NB4 (cell line): Measurements from ENCODE around the gene SHB.

Source experiments
- DNase-seq: peaks from one replicate; pipeline ENCODE4 v3.0.0; 2010; ENCODE audit warnings: low read depth
- H3K4me3 ChIP-seq: one replicate; pipeline ENCODE4 v1.5.1; 2011; ENCODE audit warnings: mild to moderate bottlenecking, low read depth, low read length, moderate library complexity
- MYC ChIP-seq: IDR thresholded peaks from 2 replicates; pipeline ENCODE4 v1.6.1; 2011; ENCODE audit warnings: low read depth, low read length
- POLR2A ChIP-seq: IDR thresholded peaks from 2 replicates; pipeline ENCODE4 v1.6.1; 2011; ENCODE audit warnings: mild to moderate bottlenecking; ENCODE audit not compliant: insufficient read length; ENCODE audit errors: extremely low read depth
- TF ChIP-seq, protein P1 (sequence below): IDR thresholded peaks from 2 replicates; pipeline ENCODE4 v1.6.1; 2011; ENCODE audit warnings: low read depth, low read length
- TF ChIP-seq, protein P2 (sequence below): IDR thresholded peaks from one replicate; pipeline ENCODE4 v1.5.1; 2012; ENCODE audit warnings: low read depth, low read length

The SHB gene

DNA sequence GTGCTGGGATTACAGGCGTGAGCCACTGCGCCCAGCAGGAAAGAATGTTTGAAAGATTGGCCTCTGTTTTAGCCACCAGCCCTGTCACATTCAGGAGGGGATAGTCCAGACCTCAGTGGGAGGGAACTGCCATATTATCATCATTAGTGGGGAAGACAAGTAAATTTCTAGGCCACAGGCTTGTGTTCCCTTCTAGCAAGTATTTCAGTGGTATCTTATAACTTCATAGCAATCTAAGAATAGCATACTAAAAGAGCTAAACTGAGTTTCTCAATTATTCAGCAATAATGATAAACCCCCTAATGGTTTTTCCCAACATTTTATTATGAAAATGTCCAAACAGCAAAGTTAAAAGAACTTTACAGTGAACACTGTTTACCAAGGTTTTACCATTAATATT, 195.1 kb downstream of the SHB start:
- no peak overlapping the region for H3K4me3 ChIP-seq
- no peak for DNase-seq
- TF ChIP-seq, protein P1, sequence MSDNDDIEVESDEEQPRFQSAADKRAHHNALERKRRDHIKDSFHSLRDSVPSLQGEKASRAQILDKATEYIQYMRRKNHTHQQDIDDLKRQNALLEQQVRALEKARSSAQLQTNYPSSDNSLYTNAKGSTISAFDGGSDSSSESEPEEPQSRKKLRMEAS: no peak
- TF ChIP-seq POLR2A: no peak
- no peak for TF ChIP-seq MYC
- TF ChIP-seq, protein P2, sequence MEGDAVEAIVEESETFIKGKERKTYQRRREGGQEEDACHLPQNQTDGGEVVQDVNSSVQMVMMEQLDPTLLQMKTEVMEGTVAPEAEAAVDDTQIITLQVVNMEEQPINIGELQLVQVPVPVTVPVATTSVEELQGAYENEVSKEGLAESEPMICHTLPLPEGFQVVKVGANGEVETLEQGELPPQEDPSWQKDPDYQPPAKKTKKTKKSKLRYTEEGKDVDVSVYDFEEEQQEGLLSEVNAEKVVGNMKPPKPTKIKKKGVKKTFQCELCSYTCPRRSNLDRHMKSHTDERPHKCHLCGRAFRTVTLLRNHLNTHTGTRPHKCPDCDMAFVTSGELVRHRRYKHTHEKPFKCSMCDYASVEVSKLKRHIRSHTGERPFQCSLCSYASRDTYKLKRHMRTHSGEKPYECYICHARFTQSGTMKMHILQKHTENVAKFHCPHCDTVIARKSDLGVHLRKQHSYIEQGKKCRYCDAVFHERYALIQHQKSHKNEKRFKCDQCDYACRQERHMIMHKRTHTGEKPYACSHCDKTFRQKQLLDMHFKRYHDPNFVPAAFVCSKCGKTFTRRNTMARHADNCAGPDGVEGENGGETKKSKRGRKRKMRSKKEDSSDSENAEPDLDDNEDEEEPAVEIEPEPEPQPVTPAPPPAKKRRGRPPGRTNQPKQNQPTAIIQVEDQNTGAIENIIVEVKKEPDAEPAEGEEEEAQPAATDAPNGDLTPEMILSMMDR: no peak

DNA sequence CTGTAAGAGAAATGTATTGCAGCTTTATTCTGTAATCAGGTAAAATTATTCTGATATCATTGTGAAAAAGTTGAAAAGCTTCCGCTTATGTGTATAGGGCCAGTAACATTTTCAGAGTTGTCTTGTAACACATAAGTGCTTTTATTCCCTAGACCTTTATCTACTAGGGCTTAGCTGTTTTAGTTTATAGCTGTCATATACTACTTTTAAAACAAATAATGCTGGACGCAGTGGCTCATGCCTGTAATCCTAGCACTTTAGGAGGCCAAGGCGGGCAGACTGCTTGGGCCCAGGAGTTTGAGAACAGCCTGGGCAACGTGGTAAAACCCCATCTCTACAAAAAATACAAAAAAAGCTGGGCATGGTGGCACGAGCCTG, 198.2 kb downstream of the SHB start:
- no peak overlapping the region for H3K4me3 ChIP-seq
- no peak for TF ChIP-seq POLR2A
- TF ChIP-seq, protein P1: no peak
- TF ChIP-seq, protein P2: no peak
- TF ChIP-seq MYC: no peak
- no peak for DNase-seq

DNA sequence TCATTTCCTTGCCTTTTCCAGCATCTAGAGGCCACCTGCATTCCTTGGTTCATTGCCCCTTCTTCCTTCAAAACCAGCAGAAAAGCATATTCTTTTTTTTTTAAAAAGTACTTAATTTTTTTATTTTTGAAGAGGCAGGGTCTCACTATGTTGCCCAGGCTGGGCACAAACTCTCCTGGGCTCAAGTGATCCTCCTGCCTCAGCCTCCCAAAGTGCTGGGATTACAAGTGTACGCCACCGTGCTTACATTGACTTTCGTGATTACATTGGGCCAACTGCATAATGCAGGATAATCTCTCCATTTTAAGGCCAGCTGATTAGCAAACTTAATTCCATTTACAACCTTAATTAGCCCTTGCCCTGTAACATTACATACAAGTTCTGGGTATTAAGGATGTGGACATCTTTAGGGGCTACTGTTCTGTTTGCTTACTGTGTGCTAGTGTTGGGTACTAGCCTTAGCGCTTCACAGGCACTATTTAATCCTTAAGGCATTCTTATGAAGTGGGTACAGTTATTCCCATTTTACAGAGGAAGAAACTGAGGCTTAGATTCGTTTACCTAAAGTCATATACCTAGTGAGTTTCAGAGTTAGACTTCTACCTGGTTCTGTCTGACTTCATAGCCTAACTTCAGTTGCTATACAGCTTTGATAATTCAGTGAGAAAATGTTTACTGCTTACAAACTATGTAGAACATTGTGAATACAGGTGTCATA, 198.8 kb downstream of the SHB start:
- H3K4me3 ChIP-seq: no peak overlapping the region
- DNase-seq: no peak
- no peak for TF ChIP-seq POLR2A
- TF ChIP-seq, protein P1: no peak
- TF ChIP-seq, protein P2: no peak
- no peak for TF ChIP-seq MYC
